ENCODE results near the gene NOG.

GRCh38 chr17:56593086-56593645 lies 333 bp upstream of the NOG start:
- TF ChIP-seq, protein P1, sequence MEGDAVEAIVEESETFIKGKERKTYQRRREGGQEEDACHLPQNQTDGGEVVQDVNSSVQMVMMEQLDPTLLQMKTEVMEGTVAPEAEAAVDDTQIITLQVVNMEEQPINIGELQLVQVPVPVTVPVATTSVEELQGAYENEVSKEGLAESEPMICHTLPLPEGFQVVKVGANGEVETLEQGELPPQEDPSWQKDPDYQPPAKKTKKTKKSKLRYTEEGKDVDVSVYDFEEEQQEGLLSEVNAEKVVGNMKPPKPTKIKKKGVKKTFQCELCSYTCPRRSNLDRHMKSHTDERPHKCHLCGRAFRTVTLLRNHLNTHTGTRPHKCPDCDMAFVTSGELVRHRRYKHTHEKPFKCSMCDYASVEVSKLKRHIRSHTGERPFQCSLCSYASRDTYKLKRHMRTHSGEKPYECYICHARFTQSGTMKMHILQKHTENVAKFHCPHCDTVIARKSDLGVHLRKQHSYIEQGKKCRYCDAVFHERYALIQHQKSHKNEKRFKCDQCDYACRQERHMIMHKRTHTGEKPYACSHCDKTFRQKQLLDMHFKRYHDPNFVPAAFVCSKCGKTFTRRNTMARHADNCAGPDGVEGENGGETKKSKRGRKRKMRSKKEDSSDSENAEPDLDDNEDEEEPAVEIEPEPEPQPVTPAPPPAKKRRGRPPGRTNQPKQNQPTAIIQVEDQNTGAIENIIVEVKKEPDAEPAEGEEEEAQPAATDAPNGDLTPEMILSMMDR (IDR thresholded peaks at IDR 0.05), result no peak
- no peak for TF ChIP-seq POLR2A (IDR thresholded peaks at IDR 0.05)

Data from breast epithelium (tissue), 3 donors.